ENCODE measurements around the gene UBE2O. TPM values are rescaled to one million over a fixed set of nuclear protein-coding genes. Genes with fewer than 3 reads are reported as not detected.

The UBE2O gene
- total and polyA plus RNA-seq, 4 donors, result 3.3 to 71.5 (median 9.2) TPM

DNA sequence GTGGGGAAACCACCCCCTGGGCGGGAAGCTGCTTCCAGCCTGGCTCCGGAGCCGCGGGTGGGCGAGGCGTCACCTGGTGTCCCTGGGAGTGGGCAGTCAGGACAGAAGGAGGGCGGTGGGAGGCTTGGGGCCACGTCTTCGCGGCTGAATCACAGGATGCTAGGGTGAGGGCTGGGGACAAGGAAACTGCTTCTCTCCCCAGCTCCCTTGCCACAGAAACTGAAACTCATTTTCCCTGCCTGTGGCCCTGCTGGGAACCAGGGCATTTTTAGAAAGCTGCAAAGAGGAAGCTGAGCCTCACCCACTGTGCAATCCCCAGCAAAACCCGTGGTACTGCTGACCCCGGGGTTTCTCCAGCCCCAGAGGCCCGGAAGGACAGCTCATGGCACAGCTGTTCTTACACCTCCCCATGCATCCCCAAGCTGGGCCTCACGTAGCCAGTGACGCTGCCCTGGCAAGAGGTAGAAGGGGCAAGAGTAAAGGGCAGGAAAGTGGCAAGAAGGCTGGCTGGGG, 40.1 kb upstream of the UBE2O start:
- no peak overlapping the region for H3K4me3 ChIP-seq (ENCODE audit: low read depth in 1 of 3, low read length in 3 of 3)
- 36% methylated on average over 15 of the region's 15 CpGs for WGBS
- H3K9ac ChIP-seq (ENCODE audit: low read depth in 1 of 2, low read length in 2 of 2), result peak overlapping the region in 1 of 2 donors; percentile 72
- peaks cover 1 to 18% (median 8%) of the 10 kb centered on the region in 4 donors for H3K4me1 ChIP-seq (ENCODE audit: control insufficient read depth in 4 of 4, insufficient read depth in 4 of 4, low read length in 3 of 4)
- H3K27ac ChIP-seq (ENCODE audit: low read depth in 1 of 2, low read length in 2 of 2), result peak overlapping the region; percentile 65 to 84
- TF ChIP-seq EGR1 (IDR thresholded peaks at IDR 0.05; ENCODE audit: low read depth in 2 of 2) (no peak), RXRA (IDR thresholded peaks at IDR 0.05) (peak in 1 of 2 donors; percentile 9)
- no peaks in the 10 kb centered on the region for H3K27me3 ChIP-seq (ENCODE audit: control insufficient read depth in 4 of 4, insufficient read depth in 4 of 4, low read length in 3 of 4)
- DNase-seq (ENCODE audit: low spot score), result no peak
- H3K9me3 ChIP-seq (ENCODE audit: control insufficient read depth in 4 of 4, low read length in 3 of 4), result no peaks in the 10 kb centered on the region
- H3K36me3 ChIP-seq (ENCODE audit: control insufficient read depth in 4 of 4, insufficient read depth in 3 of 4, low read depth in 1 of 4, low read length in 3 of 4), result no peaks in the 10 kb centered on the region

DNA sequence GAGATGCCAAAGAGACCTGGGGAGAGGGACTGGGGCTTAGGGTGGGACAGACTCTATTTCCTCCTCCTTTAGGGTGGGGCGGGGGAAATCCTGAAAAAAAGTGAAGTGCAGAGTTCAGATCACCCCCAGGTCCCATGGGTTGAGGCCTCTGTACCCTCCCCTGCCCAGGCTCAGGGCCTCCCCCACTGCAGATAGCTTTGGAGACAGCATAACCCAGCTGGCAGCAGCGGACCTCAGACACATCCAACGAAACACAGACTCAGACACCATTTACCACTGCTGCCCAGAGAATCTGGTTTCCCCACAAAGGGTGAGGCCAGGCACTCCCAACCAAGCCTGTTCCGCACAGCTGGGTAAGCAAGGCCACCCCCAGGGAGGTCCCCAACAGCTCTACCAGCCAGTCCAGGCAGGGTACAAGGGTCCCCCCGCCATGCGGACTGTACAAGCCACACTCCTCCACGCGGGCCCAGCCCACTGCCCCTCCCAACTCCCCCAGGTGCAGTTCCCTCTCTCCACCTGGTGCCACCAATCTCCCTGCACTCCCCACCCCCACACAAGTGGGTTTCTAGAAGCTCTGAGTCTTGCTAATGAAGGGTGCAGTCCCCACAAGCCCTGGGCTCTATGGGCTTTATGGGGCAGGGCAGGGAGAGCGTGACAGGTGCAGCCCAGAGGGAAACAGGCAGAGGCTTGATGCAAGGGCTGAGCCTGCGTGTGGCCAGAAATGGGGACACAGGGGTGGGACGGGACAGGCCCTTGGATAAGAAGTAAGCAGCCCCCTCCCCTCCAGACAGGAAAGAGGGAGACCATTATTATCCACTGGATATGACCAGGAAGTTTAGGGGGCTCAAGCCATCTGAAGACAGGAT, 39.4 kb upstream of the UBE2O start:
- TF ChIP-seq YY1 (IDR thresholded peaks at IDR 0.05) (no peak), HNF4G (IDR thresholded peaks at IDR 0.05) (no peak), FOXA2 (IDR thresholded peaks at IDR 0.05) (no peak), HNF4A (conservative IDR thresholded peaks at IDR 0.05) (no peak), RAD21 (IDR thresholded peaks at IDR 0.05) (no peak), NR2F2 (IDR thresholded peaks at IDR 0.05) (no peak), SP1 (IDR thresholded peaks at IDR 0.05) (no peak), RXRA (IDR thresholded peaks at IDR 0.05) (no peak), FOXA1 (IDR thresholded peaks at IDR 0.05) (no peak), TAF1 (conservative IDR thresholded peaks at IDR 0.05) (no peak), GABPA (IDR thresholded peaks at IDR 0.05 in 1 of 2, conservative IDR thresholded peaks at IDR 0.05 in 1 of 2) (no peak)
- TF ChIP-seq, protein P1, sequence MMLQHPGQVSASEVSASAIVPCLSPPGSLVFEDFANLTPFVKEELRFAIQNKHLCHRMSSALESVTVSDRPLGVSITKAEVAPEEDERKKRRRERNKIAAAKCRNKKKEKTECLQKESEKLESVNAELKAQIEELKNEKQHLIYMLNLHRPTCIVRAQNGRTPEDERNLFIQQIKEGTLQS (IDR thresholded peaks at IDR 0.05), result no peak
- TF ChIP-seq, protein P2, sequence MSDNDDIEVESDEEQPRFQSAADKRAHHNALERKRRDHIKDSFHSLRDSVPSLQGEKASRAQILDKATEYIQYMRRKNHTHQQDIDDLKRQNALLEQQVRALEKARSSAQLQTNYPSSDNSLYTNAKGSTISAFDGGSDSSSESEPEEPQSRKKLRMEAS (IDR thresholded peaks at IDR 0.05), result no peak
- TF ChIP-seq, protein P3, sequence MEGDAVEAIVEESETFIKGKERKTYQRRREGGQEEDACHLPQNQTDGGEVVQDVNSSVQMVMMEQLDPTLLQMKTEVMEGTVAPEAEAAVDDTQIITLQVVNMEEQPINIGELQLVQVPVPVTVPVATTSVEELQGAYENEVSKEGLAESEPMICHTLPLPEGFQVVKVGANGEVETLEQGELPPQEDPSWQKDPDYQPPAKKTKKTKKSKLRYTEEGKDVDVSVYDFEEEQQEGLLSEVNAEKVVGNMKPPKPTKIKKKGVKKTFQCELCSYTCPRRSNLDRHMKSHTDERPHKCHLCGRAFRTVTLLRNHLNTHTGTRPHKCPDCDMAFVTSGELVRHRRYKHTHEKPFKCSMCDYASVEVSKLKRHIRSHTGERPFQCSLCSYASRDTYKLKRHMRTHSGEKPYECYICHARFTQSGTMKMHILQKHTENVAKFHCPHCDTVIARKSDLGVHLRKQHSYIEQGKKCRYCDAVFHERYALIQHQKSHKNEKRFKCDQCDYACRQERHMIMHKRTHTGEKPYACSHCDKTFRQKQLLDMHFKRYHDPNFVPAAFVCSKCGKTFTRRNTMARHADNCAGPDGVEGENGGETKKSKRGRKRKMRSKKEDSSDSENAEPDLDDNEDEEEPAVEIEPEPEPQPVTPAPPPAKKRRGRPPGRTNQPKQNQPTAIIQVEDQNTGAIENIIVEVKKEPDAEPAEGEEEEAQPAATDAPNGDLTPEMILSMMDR (IDR thresholded peaks at IDR 0.05; ENCODE audit: low read depth, low read length, missing input control), result no peak
- TF ChIP-seq, protein P4, sequence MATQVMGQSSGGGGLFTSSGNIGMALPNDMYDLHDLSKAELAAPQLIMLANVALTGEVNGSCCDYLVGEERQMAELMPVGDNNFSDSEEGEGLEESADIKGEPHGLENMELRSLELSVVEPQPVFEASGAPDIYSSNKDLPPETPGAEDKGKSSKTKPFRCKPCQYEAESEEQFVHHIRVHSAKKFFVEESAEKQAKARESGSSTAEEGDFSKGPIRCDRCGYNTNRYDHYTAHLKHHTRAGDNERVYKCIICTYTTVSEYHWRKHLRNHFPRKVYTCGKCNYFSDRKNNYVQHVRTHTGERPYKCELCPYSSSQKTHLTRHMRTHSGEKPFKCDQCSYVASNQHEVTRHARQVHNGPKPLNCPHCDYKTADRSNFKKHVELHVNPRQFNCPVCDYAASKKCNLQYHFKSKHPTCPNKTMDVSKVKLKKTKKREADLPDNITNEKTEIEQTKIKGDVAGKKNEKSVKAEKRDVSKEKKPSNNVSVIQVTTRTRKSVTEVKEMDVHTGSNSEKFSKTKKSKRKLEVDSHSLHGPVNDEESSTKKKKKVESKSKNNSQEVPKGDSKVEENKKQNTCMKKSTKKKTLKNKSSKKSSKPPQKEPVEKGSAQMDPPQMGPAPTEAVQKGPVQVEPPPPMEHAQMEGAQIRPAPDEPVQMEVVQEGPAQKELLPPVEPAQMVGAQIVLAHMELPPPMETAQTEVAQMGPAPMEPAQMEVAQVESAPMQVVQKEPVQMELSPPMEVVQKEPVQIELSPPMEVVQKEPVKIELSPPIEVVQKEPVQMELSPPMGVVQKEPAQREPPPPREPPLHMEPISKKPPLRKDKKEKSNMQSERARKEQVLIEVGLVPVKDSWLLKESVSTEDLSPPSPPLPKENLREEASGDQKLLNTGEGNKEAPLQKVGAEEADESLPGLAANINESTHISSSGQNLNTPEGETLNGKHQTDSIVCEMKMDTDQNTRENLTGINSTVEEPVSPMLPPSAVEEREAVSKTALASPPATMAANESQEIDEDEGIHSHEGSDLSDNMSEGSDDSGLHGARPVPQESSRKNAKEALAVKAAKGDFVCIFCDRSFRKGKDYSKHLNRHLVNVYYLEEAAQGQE (IDR thresholded peaks at IDR 0.05), result no peak
- H3K9me3 ChIP-seq (ENCODE audit: control insufficient read depth in 4 of 4, low read length in 3 of 4), result no peaks in the 10 kb centered on the region
- no peak for DNase-seq (ENCODE audit: low spot score)
- H3K27me3 ChIP-seq (ENCODE audit: control insufficient read depth in 4 of 4, insufficient read depth in 4 of 4, low read length in 3 of 4), result no peaks in the 10 kb centered on the region
- H3K4me3 ChIP-seq (ENCODE audit: low read depth in 1 of 3, low read length in 3 of 3), result no peak overlapping the region
- H3K36me3 ChIP-seq (ENCODE audit: control insufficient read depth in 4 of 4, insufficient read depth in 3 of 4, low read depth in 1 of 4, low read length in 3 of 4), result no peaks in the 10 kb centered on the region
- peak overlapping the region; percentile 65 to 78 for H3K27ac ChIP-seq (ENCODE audit: low read depth in 1 of 2, low read length in 2 of 2)
- H3K9ac ChIP-seq (ENCODE audit: low read depth in 1 of 2, low read length in 2 of 2), result no peak overlapping the region
- peaks cover under 1 to 13% (median 2%) of the 10 kb centered on the region in 4 donors for H3K4me1 ChIP-seq (ENCODE audit: control insufficient read depth in 4 of 4, insufficient read depth in 4 of 4, low read length in 3 of 4)
- 65% methylated on average over 11 of the region's 11 CpGs for WGBS

Measured in liver (tissue), 9 donors.